Uterus (tissue), 2 donors: ENCODE data around the gene NFXL1.

Experiments
- CTCF ChIP-seq, 4 experiments: fragments of 200-600 bp in 2 of 4; fragments of 450-650 bp in 2 of 4; sonication (generic) in 2 of 4; IDR thresholded peaks; one replicate each; pipeline ENCODE4 v1.5.1; 2016 to 2019; ENCODE audit warnings: antibody characterized with exemption in 4 of 4, mild to moderate bottlenecking in 2 of 4, moderate library complexity in 1 of 4
- POLR2A ChIP-seq, 2 donors: fragments of 450-650 bp; IDR thresholded peaks; one replicate each; pipeline ENCODE4 v1.6.1; 2016; ENCODE audit warnings: antibody characterized with exemption in 2 of 2, mild to moderate bottlenecking in 1 of 2, moderate library complexity in 1 of 2

GRCh38 chr4:47876310-47876709, 38.1 kb downstream of the NFXL1 start:
- TF ChIP-seq CTCF (IDR thresholded peaks at IDR 0.05) (no peak), POLR2A (IDR thresholded peaks at IDR 0.05) (no peak)
